NOMO-1 (cell line): ENCODE measurements around the gene VIPR2.
"Not testable (repeated sequence)": the region's sequence is repeated elsewhere in the genome, so short reads cannot be mapped to it uniquely, and the experiment has no call there.

ENCODE experiments used
- DNase-seq, 2 experiments: peaks; one replicate each; lab custom pipeline; 2025; ENCODE audit not compliant: unreplicated experiment in 2 of 2; lab: John Stamatoyannopoulos, UW

The VIPR2 gene

GRCh38 chr7:159105832-159106811, 38.5 kb downstream of the VIPR2 start:
- peak; percentile 38 to 56 for DNase-seq

GRCh38 chr7:159105066-159105780, 39.4 kb downstream of the VIPR2 start:
- no peak for DNase-seq

GRCh38 chr7:159104188-159104920, 40.3 kb downstream of the VIPR2 start:
- DNase-seq = no peak

- no peak for DNase-seq
These were observed 41.1 kb downstream of the VIPR2 start for GRCh38 chr7:159103382-159104187.

- no peak for DNase-seq
These were observed 41.8 kb downstream of the VIPR2 start for GRCh38 chr7:159102681-159103381.

- not testable (repeated sequence) for DNase-seq
These were observed 43.0 kb downstream of the VIPR2 start for GRCh38 chr7:159101661-159102091.

- DNase-seq = not testable (repeated sequence)
These were observed 43.6 kb downstream of the VIPR2 start for GRCh38 chr7:159101083-159101395.

- not testable (repeated sequence) for DNase-seq
These were observed 44.2 kb downstream of the VIPR2 start for GRCh38 chr7:159100281-159101082.

- DNase-seq = no peak
These were observed 44.9 kb downstream of the VIPR2 start for GRCh38 chr7:159099711-159100231.

GRCh38 chr7:159098811-159099655, 45.6 kb downstream of the VIPR2 start:
- DNase-seq = no peak

- no peak for DNase-seq
These were observed 46.3 kb downstream of the VIPR2 start for GRCh38 chr7:159098424-159098786.

GRCh38 chr7:159097661-159098423, 46.8 kb downstream of the VIPR2 start:
- DNase-seq = no peak

GRCh38 chr7:159096736-159097581, 47.7 kb downstream of the VIPR2 start:
- DNase-seq = peak; percentile 56 to 67

- DNase-seq = no peak
These were observed 48.7 kb downstream of the VIPR2 start for GRCh38 chr7:159095979-159096411.

GRCh38 chr7:159094919-159095915, 49.5 kb downstream of the VIPR2 start:
- no peak for DNase-seq
